AG10803 (cell line): Measurements from ENCODE around the gene GSK3B.

Experiments used
- DNase-seq: peaks from one replicate; pipeline ENCODE4 v3.0.0; 2010; ENCODE audit warnings: low read depth
- H3K4me3 ChIP-seq: 2 replicates; pipeline ENCODE4 v1.5.1; 2011; ENCODE audit warnings: mild to moderate bottlenecking, low read length, control low read depth
- TF ChIP-seq, protein P1 (sequence below): conservative IDR thresholded peaks from 2 replicates; pipeline ENCODE4 v1.5.1; 2011; ENCODE audit warnings: mild to moderate bottlenecking, low read length, control low read depth, inconsistent platforms

The GSK3B gene

DNA sequence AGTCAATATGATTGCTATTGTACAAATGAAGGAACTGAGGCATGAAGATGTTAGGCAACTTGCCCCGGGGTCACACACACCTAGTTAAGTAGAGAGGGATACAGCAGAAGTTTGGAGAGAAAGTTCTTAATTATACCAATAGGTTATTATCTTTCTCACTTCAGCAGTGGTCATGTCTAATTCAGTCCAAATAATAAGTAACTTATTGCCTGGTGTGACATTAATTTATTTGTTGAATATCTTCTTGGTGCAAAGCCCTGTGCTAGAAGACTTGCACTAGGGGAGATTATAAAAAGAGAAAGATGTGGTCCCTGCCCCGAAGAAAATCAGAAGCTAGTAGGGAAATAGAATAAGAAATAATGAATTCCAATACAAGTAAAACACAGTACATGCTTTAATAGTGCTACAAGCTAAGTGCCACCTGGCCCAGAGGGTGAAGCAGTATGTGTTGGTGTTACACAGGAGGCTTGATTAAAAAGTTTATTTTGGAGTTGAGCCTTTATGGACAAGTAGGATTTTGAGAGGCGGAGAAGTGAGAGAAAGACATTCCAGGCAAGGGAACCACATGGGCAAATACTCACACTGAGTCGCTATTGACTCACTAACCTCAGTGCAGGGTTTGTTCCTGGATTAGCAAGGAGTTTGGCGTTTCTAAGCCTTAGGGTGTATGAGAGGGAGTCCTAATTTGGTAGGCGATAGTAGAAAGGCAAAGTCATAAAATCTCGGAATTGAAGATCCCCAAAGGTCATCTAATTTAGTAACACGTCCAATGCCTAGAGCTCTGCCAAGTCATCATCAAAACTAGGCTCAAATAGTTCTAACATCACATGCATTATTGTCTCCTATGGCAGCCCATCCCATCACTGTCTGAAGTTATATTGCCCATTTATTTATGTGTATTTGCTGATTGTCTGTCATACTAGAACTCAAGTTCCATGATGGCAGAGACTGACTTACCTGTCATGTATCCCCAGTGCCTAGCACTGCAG, 19.2 kb upstream of the GSK3B start:
- TF ChIP-seq, protein P1, sequence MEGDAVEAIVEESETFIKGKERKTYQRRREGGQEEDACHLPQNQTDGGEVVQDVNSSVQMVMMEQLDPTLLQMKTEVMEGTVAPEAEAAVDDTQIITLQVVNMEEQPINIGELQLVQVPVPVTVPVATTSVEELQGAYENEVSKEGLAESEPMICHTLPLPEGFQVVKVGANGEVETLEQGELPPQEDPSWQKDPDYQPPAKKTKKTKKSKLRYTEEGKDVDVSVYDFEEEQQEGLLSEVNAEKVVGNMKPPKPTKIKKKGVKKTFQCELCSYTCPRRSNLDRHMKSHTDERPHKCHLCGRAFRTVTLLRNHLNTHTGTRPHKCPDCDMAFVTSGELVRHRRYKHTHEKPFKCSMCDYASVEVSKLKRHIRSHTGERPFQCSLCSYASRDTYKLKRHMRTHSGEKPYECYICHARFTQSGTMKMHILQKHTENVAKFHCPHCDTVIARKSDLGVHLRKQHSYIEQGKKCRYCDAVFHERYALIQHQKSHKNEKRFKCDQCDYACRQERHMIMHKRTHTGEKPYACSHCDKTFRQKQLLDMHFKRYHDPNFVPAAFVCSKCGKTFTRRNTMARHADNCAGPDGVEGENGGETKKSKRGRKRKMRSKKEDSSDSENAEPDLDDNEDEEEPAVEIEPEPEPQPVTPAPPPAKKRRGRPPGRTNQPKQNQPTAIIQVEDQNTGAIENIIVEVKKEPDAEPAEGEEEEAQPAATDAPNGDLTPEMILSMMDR = no peak
- H3K4me3 ChIP-seq = no peak overlapping the region
- DNase-seq = peak; percentile 65

DNA sequence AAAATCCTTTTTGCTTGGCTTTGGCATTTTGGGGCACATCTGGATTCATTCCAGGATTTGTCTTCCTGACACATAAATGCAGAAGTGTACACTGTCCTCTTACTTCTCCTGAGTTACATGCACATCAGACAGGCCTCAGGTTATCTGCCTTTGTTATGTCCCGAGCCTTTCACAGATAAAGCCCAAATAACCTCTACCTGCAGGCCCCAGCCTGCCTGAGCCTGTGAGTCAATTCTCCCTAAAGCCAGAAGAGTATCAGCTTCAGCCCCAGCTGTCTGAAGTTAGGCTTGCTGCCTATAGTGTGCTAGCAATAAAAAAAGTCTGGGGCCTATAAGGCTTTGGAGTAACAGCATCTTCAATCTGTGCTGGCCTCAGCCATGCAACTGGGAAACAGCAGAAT, 17.7 kb upstream of the GSK3B start:
- no peak for DNase-seq
- no peak overlapping the region for H3K4me3 ChIP-seq
- TF ChIP-seq, protein P1 = no peak

DNA sequence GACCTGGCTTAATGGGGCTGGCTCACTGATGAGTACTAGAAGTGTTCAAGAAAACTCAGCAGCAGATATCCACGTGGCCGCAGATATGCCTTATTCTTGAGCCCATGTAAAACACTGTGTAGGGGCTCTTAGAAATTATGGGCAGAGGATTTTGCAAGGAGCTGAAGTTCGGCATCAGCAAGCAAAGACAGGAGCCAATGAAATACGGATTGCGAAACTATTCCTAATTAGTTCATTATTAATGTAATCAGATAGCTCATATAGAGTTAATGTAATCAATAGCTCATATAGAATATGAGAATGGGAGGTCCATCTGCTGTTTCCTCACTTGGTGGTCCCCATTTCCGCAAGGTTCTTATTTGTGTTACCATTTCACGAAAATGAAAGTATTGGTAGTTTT, 9.0 kb upstream of the GSK3B start:
- DNase-seq = no peak
- no peak overlapping the region for H3K4me3 ChIP-seq

DNA sequence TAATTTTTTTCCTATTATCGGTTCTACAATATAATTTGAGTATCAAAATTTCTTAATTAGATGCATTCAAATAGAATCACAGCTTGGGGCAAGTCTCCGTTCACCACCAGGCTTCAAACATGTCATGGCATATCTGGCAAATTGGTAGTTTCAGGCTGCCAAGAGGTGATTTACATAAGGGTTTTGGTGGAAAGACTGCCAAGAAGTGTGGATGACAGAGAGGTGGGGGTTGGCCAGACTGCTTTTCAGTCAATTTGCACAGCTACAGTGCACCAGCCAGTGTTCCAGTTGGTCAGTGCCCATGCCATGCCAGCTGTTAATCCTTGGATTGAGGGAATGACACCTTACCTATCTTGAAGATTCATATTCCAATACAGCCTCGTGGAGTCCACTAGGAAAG, 8.4 kb upstream of the GSK3B start:
- TF ChIP-seq, protein P1 = no peak
- no peak for DNase-seq
- no peak overlapping the region for H3K4me3 ChIP-seq

More for the DNA sequence above, 9.0 kb upstream of the GSK3B start:
- TF ChIP-seq, protein P1 = no peak

DNA sequence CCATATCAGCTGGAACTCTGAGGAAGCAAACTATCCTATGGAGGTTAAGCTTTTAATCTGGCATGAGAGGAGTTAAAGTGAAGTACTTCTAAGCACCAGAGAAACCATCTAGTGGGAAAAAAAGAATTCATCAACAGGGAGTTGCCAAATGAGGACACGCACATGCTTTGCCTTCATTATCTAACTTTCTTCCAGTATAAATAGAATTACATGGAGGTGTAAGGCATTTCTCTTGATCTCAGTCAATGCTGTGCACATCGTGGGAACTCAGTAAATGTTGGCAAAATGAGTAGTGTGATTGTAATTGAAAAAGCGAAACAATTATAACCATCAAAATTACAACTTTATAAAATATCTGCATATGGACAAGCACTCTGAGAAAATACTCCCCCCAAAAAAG, 8.0 kb upstream of the GSK3B start:
- no peak for DNase-seq
- no peak overlapping the region for H3K4me3 ChIP-seq
- TF ChIP-seq, protein P1 = no peak

DNA sequence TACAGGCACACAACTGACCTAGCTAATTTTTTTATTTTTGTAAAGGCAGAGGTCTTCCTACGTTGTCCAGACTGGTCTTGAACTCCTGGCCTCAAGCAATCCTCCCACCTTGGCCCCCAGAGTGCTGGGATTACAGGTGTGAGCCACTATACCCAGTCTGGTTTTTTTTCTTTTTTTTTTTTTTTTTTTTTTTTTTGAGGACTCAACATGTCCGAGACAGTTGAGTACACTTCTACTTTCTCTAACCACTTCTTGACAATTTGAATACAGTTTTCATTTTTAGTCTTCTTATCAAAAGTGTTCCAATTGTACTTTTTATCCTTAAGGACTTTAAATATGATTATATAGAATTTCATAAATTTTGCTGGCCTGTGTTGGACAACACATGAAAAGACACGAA, 7.4 kb upstream of the GSK3B start:
- no peak overlapping the region for H3K4me3 ChIP-seq
- TF ChIP-seq, protein P1 = no peak
- no peak for DNase-seq

DNA sequence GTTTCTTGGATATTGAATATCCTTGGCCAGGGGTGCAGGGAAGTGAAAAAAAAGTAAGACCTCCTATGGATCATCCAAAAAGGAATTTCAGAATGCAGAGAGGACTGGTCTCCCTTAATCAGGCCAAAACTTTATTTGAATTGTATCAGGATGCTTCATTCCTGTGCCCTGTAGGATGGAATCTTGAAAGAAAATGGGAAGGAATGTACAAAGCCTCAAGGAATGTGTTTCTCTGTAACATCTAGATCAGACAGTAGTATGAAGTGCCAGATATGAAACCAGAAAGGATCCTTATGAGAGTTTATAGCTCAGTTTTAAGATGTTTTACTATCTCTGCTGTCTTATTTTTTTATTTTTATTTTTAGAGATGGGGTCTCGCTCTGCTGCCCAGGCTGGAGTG, 6.5 kb upstream of the GSK3B start:
- TF ChIP-seq, protein P1 = no peak
- H3K4me3 ChIP-seq = no peak overlapping the region
- peak; percentile 78 for DNase-seq
